ENCODE data around the gene SLC24A3. TPM values are rescaled to one million over a fixed set of nuclear protein-coding genes. Genes with fewer than 3 reads are reported as not detected.

The SLC24A3 gene
- polyA plus RNA-seq, 1 experiment, result 1.7 TPM

DNA sequence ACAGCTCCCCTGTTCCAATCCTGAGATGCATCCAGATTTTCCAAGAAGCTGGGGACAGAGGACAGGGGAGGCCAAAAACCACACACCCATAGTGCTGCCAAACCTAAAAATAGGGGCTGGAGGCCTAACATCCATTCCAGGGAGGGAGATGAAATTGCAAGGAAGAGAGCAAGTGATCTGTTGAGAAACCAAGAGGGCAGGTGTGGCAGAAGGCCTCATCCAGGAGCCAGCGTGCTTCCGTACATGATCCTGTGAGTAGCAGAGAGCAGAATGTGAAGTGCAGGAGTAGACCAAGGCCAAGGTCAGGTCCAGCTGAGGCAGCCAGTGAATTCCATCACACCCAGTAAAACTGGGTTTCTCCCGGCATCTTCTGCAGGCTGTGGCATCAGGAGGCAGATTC lies 377.9 kb downstream of the SLC24A3 start:
- Histone ChIP-seq H3K4me3 (ENCODE audit: low read depth, low read length) (no peak overlapping the region), H3K27me3 (ENCODE audit: control insufficient read depth, insufficient read depth, low read length) (no peaks in the 10 kb centered on the region), H3K36me3 (ENCODE audit: control insufficient read depth, insufficient read depth, low read length) (no peaks in the 10 kb centered on the region)
- ChIA-PET POLR2A (no interaction called here), CTCF (interaction anchor here (0.7 to 9.7 kb wide), 3 partner anchors 38 to 384 kb away, joined by 6 to 145 read pairs (median 61); no protein-coding TSS in a partner anchor)
- no peak for DNase-seq (ENCODE audit: low read depth)
- TF ChIP-seq CTCF (IDR thresholded peaks at IDR 0.05; ENCODE audit: insufficient read depth, low read depth, low read length), result no peak

DNA sequence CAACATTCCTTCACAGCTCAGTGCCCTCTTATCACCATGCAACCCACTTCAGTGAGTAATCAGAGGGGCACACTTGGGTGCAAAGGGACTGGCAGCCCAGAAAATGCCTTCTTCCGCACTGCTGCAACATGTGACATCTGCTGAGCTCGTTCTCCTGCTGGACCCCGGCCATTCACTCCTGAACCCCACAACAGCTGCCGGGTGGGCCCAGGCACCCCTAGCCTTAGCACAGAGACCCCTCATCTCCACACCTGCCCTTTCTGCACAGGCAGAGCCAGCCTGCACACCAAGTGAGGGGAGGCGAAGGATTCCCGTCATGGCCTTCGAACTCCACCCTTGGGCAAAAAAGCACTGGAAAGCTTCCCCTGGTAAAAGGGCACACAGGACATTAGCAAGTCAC lies 381.3 kb downstream of the SLC24A3 start:
- H3K27me3 ChIP-seq (ENCODE audit: control insufficient read depth, insufficient read depth, low read length), result no peaks in the 10 kb centered on the region
- no peak overlapping the region for H3K4me3 ChIP-seq (ENCODE audit: low read depth, low read length)
- POLR2A ChIA-PET, result no interaction called here
- CTCF ChIA-PET, result interaction anchor here (0.9 to 1.5 kb wide), 3 partner anchors 10 to 394 kb away, joined by 4 read pairs; no protein-coding TSS in a partner anchor
- TF ChIP-seq CTCF (IDR thresholded peaks at IDR 0.05; ENCODE audit: insufficient read depth, low read depth, low read length), result no peak
- no peaks in the 10 kb centered on the region for H3K36me3 ChIP-seq (ENCODE audit: control insufficient read depth, insufficient read depth, low read length)
- no peak for DNase-seq (ENCODE audit: low read depth)

DNA sequence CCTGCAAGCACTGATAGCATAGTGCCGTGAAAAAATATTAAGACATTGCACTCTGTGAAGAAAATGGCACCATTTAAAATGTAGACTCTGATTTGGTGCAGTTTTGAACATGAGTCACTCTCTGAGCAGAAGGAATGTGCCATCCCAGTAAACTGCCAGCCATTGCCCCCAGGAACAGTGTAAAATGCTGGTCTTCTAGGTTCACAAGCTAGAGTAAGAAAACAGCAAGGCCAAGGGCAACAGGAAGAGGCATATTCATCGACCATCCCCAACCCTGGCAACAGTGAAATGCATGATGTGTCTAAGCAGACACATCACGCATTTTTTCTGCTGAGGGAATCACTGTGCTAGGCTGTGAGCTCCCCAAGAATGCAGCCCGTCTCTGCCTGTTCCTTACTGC lies 382.5 kb downstream of the SLC24A3 start:
- ChIA-PET CTCF (interaction anchor here (1.5 kb wide), 1 partner anchor 11 kb away, joined by 4 read pairs; no protein-coding TSS in a partner anchor), POLR2A (no interaction called here)
- DNase-seq (ENCODE audit: low read depth), result no peak
- Histone ChIP-seq H3K4me3 (ENCODE audit: low read depth, low read length) (no peak overlapping the region), H3K36me3 (ENCODE audit: control insufficient read depth, insufficient read depth, low read length) (no peaks in the 10 kb centered on the region), H3K27me3 (ENCODE audit: control insufficient read depth, insufficient read depth, low read length) (no peaks in the 10 kb centered on the region)
- no peak for TF ChIP-seq CTCF (IDR thresholded peaks at IDR 0.05; ENCODE audit: insufficient read depth, low read depth, low read length)

GRCh38 chr20:19598117-19598850 lies 385.8 kb downstream of the SLC24A3 start:
- no peak overlapping the region for H3K4me3 ChIP-seq (ENCODE audit: low read depth, low read length)
- no peaks in the 10 kb centered on the region for H3K36me3 ChIP-seq (ENCODE audit: control insufficient read depth, insufficient read depth, low read length)
- DNase-seq (ENCODE audit: low read depth), result no peak
- H3K27me3 ChIP-seq (ENCODE audit: control insufficient read depth, insufficient read depth, low read length), result no peaks in the 10 kb centered on the region
- no peak for TF ChIP-seq CTCF (IDR thresholded peaks at IDR 0.05; ENCODE audit: insufficient read depth, low read depth, low read length)
- ChIA-PET POLR2A (no interaction called here), CTCF (interaction anchor here (2.3 kb wide), 1 partner anchor 14 kb away, joined by 8 read pairs; no protein-coding TSS in a partner anchor)

GRCh38 chr20:19599200-19599599 lies 386.8 kb downstream of the SLC24A3 start:
- no peak overlapping the region for H3K4me3 ChIP-seq (ENCODE audit: low read depth, low read length)
- no peak for DNase-seq (ENCODE audit: low read depth)
- ChIA-PET CTCF (interaction anchor here (2.3 kb wide), 1 partner anchor 15 kb away, joined by 8 read pairs; no protein-coding TSS in a partner anchor), POLR2A (no interaction called here)
- no peaks in the 10 kb centered on the region for H3K27me3 ChIP-seq (ENCODE audit: control insufficient read depth, insufficient read depth, low read length)
- no peaks in the 10 kb centered on the region for H3K36me3 ChIP-seq (ENCODE audit: control insufficient read depth, insufficient read depth, low read length)
- TF ChIP-seq CTCF (IDR thresholded peaks at IDR 0.05; ENCODE audit: insufficient read depth, low read depth, low read length), result no peak

Measured in BJ (cell line).